HG02981 (cell line): Measurements from ENCODE around the gene ZBTB7C.

Experiments
- ATAC-seq: cut with Tn5 transposase; IDR thresholded peaks from one replicate; pipeline ENCODE4 v1.9.1; 2021; ENCODE audit warnings: mild to moderate bottlenecking, moderate library complexity; ENCODE audit not compliant: unreplicated experiment

The ZBTB7C gene

GRCh38 chr18:48418539-48419276, 9.5 kb upstream of the ZBTB7C start:
- no peak for ATAC-seq

DNA sequence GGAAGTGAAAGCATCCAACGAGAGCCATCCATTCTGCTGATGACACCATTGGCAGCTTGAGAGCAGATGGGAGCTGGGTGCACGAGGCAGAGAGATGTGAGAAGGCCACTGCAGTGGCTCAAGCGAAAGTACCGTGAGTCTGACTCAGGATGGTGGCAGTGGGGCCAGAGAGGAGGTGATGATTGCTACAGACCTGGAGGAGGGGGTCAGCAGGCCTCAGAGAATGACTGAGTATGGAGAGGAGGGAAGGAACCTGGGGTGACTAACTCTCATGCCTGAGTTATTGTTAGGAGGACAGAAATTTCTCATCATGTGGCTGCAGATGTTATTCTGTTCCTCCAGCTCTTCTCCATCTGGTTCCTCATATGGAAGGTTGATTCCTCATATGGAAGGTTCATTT, 8.8 kb upstream of the ZBTB7C start:
- no peak for ATAC-seq

DNA sequence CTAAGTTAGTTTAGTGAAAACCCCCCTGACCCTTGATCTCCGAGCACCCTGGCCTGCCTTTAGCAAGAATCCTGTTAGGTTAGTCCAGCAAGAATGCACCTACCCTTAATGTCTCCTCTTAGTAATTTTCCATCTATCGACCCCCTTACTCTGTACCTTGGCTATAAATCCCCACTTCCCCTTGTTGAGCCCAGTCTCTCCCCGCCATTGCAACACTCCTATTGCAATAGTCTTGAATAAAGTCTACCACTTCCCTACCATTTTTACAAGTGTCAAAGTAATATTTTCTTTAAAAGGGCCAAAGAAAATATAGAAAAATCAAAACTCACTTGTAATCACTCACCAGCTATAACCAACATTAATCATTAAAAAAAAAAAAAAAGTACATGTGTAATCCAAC, 4.2 kb upstream of the ZBTB7C start:
- ATAC-seq: no peak

DNA sequence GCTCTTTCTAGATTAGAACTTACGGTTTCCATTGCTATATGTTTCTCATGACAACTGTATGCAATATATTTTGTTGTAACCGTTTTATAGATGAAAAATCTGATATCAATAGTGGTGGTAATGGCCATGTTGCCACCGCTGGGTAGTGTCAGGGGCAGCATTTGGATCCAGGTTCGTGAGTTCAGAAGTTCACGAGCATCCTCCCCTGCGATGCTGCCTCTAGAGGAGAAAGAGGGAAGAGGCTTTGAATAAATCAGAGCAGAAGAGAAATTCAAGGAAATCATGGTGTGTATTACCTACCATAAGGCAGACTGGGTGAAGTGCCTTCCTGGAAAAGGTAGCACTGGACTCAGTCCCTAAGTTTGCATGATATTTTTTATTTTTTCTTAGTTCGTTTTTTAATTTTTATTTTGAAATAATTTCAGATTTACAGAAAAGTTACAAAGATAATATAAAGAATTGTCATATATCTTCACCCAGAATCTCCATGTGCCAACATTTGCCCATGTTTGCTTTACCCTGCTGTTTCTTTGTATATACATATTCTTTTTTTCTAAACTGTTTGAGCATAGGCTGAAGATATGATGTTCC, 3.3 kb upstream of the ZBTB7C start:
- ATAC-seq: no peak

DNA sequence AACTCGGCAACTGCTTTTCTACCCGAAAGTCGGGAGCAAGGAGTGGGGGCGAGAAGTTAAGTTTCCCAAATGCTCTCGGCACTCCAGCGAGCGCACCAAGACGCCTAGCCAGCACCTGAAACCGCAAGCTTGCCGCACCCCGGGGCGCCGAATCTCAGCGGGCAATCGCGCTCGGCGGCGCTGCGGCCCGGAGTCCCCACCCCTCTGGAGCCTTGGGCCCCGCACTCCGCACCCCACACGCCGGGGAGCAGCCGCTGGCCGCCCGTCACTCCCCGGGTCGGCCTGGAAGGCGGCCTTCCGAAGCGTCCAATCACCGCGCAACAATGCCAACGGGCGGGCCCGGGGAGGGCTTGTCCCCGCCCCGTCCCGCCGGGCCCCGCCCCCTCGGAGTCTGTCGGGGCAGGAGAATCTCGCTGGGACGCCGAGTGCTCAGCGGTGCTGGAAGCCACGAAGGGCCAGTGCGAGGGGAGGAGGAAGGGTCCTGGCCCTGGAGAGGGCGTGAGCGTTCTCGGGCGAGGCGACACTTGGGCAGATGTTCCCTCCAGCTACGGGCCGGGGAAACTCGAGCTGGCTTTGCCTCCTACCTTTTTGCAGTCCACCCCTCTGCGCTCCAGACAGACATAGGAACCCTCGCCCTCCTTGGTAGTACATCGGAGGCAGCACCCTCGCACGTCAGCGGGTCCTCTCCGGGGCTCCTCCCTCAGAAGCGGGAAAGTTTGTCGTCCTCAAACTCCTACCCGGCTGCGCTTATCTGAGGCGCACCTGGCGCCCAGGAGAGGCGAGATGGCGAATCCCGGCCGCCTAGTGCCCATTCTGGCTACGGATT, 1.1 kb upstream of the ZBTB7C start:
- ATAC-seq: peak; percentile 91

DNA sequence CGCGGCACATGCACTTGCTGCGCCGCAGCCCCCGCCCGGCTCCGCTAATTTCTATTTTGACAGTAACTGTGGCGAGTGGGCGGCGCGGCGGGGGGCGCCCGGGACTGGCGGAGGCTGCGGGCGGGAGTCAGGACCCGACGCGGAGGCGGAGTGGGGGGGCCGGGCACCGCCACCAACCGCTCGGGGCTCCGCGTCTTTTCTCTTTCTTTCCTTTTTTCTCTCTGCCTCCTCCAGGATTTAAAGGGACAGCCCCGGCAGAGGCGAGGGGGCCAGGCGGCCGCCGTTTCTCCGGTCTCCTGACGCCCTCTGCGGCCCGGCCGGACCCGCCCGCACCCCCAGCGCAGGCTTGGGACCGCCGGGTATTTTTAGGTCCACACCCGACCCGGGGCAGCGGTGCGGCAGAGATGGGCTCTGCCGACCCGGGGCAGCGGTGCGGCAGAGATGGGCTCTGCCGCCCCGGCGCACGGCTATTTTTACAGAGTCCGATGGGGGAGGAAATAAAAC, 460 bp upstream of the ZBTB7C start:
- ATAC-seq: no peak

DNA sequence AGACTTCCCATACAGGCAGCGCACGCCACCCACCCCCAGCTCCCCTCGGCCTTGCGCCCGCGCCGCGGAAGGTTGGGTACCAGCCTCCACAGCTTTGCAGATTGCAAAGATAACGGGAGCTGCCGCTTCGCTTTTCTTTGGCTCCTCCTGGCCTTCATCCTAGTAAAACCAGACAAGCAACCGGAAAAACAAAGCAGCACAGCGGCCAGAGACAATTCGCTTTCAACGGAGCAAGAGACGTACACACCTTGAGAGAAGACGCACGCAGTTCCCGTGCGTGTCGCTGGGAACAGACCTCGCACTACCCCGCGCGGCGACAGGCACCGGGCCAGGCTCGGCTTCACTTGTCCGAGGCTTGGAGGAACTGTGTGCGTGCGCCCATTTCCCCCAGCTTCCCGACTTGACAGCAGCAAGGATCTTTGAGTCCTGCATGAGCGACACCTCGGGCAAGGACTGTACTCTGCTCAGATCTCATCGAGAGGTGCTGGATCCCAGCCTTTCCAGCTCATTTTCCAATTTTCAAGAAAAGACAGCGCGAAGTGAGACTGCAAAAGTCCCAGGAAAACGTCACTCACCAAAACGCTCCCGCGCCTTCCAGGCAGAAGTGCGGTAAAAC, 964 bp downstream of the ZBTB7C start:
- no peak for ATAC-seq

DNA sequence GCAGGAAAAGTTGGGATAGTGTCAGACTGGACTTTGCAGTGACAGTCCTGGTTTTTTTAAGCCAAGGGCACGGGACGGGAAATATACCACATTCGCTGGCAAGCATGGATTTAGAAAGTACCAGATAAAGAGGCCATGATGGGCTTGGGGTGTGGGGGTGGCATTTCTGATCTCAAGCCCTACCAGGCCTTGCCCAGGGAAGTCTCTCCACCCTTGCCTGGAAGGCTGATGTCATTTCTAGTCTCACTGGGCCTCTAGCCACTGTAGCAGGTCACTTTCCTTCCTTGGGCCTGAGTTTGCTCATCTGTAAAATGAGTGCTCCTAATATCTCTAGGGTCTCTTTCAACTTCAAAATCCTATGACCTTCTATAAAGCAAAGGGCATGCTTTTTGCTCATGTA, 1.8 kb downstream of the ZBTB7C start:
- no peak for ATAC-seq

- no peak for ATAC-seq
Observed at GRCh38 chr18:48405978-48406377, 3.2 kb downstream of the ZBTB7C start.

- ATAC-seq: no peak
Observed at GRCh38 chr18:48404716-48405507, 4.3 kb downstream of the ZBTB7C start.

DNA sequence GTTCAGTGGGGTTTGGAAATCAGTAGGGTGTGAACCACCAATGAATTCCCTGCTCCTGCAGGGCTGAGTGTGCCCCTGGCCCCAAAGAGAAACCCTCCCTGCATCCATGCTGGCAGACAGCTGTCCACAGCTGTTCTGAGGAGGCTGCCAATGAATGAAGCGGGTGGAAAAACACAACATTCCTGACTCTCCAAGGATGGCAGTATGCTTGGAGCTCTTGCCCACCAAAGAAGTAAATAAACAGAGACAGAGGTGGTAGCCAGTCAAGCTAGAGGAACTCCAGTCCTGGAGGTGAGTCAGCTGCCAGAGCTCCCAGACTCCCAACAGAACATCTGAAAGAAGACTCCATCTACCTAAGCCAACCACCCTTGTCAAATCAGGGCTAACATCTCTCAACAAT, 6.2 kb downstream of the ZBTB7C start:
- ATAC-seq: no peak

DNA sequence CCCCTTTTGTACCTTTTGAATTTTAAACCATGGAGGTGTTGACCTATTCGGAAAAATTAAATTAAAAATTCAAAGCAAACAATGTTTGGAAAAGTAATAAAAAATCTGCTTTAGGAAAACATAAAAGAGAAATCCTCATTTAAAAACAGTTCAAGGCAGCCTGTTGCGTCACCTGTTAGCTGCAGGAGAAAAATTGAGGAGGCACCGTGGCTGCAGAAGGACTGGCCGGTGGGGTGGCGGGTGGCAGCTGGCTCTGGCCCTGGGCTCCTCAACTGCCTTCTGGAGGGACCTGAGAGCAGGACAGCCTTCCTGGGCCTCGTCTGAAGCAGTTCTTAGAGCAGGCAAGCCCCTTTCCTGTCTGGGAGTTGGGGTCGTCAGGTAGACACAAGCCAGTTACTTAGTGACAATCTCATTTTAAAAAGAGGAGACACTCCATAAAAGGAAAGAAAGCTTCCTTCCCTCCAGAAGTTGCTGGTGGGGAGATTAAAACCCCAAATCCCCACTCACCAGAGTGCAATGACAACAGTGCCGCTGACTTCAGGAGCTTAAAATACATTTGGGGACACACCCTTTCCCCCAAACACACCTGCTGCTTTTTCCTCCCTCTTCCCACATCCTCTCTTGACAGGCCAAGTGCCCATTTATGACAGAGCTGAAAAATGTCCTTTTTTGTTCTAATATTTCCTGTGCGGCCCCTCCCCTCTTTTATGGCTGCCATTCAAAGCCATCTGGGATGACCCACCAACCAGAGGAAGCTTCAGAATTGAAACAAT, 9.7 kb downstream of the ZBTB7C start:
- no peak for ATAC-seq

DNA sequence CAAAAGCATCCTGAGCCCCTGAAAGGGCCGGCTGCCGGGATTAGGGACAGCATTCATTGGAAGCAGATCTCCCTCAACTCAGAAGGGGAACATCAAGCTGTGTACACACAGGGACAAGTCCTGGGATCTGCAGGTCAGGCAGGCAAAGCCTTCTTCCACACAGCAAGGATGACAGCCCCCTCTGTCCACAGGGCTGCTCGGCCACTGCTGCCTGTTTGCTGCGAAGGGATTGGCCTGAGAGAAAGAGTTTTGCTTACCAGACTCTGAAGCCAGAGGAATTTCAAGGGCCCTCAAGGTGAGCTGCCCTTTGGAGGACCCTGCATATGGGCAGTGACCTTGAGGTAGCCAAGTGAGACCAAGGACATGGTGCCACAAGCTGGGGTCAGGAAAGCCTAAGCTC, 11.1 kb downstream of the ZBTB7C start:
- no peak for ATAC-seq

- no peak for ATAC-seq
Observed at GRCh38 chr18:48397021-48397420, 12.2 kb downstream of the ZBTB7C start.

DNA sequence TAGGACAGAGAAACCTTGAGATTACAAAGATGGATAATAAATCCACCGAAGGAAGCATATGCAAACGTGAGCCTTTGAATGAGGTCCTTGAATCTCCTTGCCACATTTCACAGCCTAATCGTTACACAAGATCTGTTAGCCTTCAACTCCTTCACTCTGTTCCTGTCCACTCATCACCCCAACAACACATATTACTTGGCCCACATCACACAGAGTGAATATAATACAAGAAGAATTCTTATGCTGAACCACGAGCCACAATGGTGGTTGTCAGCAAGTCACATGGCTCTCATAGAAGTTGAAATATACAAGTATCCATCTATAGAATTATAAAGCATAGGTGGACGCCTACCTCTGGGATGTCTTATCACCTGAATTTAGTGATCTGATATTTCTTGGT, 12.6 kb downstream of the ZBTB7C start:
- no peak for ATAC-seq

DNA sequence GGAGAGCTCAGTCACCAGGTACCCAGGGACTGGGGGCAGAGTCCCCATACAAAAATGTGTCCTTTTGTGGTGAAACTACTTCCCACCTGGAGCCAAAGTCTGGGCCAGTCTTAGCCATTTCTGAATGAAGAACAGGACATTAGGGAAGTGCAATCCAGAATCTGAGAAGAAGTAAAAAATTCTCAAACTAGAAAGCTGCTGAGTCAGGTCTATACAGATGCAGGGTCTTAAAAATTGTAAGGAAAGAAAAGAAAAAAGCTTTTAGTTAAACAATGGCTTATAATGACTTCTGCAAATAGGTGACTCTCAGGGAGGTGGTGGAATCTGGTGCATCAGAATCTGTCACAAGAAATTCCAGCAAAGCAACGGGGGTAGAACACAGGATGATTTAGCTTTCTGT, 13.5 kb downstream of the ZBTB7C start:
- no peak for ATAC-seq

DNA sequence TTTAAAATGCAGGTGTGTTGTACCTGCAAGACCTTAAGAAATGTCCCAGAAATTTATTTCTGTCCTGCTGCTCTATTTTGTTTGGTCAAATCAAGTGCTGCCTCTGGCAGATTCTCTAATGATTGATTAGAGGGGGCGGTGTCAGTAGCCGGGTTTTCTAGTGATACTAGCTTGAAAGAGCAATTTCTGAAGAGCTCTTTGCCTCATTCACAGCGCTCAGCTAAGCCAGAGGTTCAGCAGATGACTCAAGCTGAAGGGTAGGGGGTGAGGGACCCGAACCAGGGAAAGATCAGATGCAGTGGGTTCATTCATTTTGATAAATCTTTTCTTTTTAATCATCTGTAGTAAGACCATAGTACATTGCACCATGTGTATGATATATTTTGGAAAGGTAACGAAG, 15.0 kb downstream of the ZBTB7C start:
- ATAC-seq: no peak

- no peak for ATAC-seq
Observed at GRCh38 chr18:48393776-48394175, 15.4 kb downstream of the ZBTB7C start.

DNA sequence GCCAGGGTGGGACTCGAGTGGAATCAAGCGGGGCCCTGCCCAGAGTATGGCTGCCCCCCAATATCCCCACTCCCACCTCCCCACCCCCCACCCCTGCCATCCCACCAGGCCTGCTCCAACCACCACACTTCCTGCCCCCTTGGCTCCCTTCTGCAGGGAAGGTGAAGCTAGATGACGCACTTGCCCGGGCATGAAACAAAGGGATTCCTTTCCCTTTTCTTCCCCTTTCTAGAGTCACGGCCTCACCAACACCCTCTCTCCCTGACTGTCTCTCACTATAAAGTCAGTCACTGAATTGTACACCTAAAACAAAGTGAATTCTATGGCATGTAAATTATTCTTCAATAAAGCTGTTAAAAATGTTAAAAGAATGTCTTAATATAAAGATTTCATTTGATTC, 16.0 kb downstream of the ZBTB7C start:
- no peak for ATAC-seq

- ATAC-seq: no peak
Observed at GRCh38 chr18:48392268-48392667, 16.9 kb downstream of the ZBTB7C start.
